H9 (cell line): Measurements from ENCODE around the gene USH2A. TPM values are rescaled to one million over a fixed set of nuclear protein-coding genes. Genes with fewer than 3 reads are reported as not detected.

Experiments used
- DNase-seq: peaks from one replicate; pipeline ENCODE4 v3.0.0-alpha.2; 2017
- H2AFZ ChIP-seq: one replicate; pipeline ENCODE4 v1.6.1; 2013; ENCODE audit warnings: mild to moderate bottlenecking, low read length, control low read depth, moderate library complexity
- H2AK5ac ChIP-seq: 2 replicates; pipeline ENCODE4 v1.6.1; 2013; ENCODE audit warnings: low read length, control low read depth, mixed read lengths; ENCODE audit not compliant: insufficient read length
- H2BK120ac ChIP-seq: one replicate; pipeline ENCODE4 v1.6.1; 2013; ENCODE audit warnings: low read depth, mild to moderate bottlenecking, low read length, control low read depth, inconsistent platforms; ENCODE audit not compliant: poor library complexity, severe bottlenecking
- H2BK12ac ChIP-seq: 2 replicates; pipeline ENCODE4 v1.6.1; 2013; ENCODE audit warnings: low read length, control low read depth, mixed read lengths, low read depth; ENCODE audit not compliant: insufficient read length
- H2BK15ac ChIP-seq: 2 replicates; pipeline ENCODE4 v1.6.1; 2013; ENCODE audit warnings: low read depth, low read length, control low read depth
- H2BK20ac ChIP-seq: one replicate; pipeline ENCODE4 v1.6.1; 2013; ENCODE audit warnings: low read depth, mild to moderate bottlenecking, low read length, control low read depth, inconsistent platforms; ENCODE audit not compliant: poor library complexity, severe bottlenecking
- H2BK5ac ChIP-seq: 2 replicates; pipeline ENCODE4 v1.6.1; 2013; ENCODE audit warnings: low read length, control low read depth, mixed read lengths; ENCODE audit not compliant: insufficient read length
- H3K14ac ChIP-seq: 2 replicates; pipeline ENCODE4 v1.6.1; 2013; ENCODE audit warnings: low read length, control low read depth; ENCODE audit not compliant: insufficient read depth
- H3K18ac ChIP-seq: 2 replicates; pipeline ENCODE4 v1.6.1; 2013; ENCODE audit warnings: low read depth, mild to moderate bottlenecking, mixed read lengths, low read length, control low read depth; ENCODE audit not compliant: insufficient read length
- H3K23ac ChIP-seq: 2 replicates; pipeline ENCODE4 v1.6.1; 2013; ENCODE audit warnings: low read length, control low read depth, mixed read lengths, low read depth; ENCODE audit not compliant: insufficient read length
- H3K23me2 ChIP-seq: 2 replicates; pipeline ENCODE4 v1.6.1; 2013; ENCODE audit warnings: low read depth, mild to moderate bottlenecking, mixed read lengths, low read length, control low read depth; ENCODE audit not compliant: insufficient read length, poor library complexity, severe bottlenecking
- H3K27ac ChIP-seq: 2 replicates; pipeline ENCODE4 v1.5.1; 2013; ENCODE audit warnings: low read length, control low read depth, mixed read lengths, low read depth; ENCODE audit not compliant: insufficient read length
- H3K27me3 ChIP-seq: 2 replicates; pipeline ENCODE4 v1.6.1; 2013; ENCODE audit warnings: low read length, control low read depth, inconsistent platforms; ENCODE audit not compliant: insufficient read depth
- H3K4ac ChIP-seq: 2 replicates; pipeline ENCODE4 v1.6.1; 2013; ENCODE audit warnings: low read depth, mild to moderate bottlenecking, control low read depth, inconsistent platforms, low read length, moderate library complexity
- H3K4me1 ChIP-seq: 2 replicates; pipeline ENCODE4 v1.6.1; 2013; ENCODE audit warnings: low read length, control low read depth, inconsistent platforms; ENCODE audit not compliant: insufficient read depth
- H3K4me2 ChIP-seq: 2 replicates; pipeline ENCODE4 v1.6.1; 2013; ENCODE audit warnings: low read length, control low read depth, mixed read lengths; ENCODE audit not compliant: insufficient read length, insufficient read depth
- H3K56ac ChIP-seq: 2 replicates; pipeline ENCODE4 v1.6.1; 2013; ENCODE audit warnings: low read depth, mild to moderate bottlenecking, mixed read lengths, low read length, control low read depth; ENCODE audit not compliant: insufficient read length
- H3K79me1 ChIP-seq: 2 replicates; pipeline ENCODE4 v1.6.1; 2013; ENCODE audit warnings: low read depth, mild to moderate bottlenecking, moderate library complexity, low read length, control low read depth, inconsistent platforms; ENCODE audit not compliant: insufficient read depth, poor library complexity, severe bottlenecking
- H3K79me2 ChIP-seq: 2 replicates; pipeline ENCODE4 v1.6.1; 2013; ENCODE audit warnings: low read length, control low read depth, inconsistent platforms; ENCODE audit not compliant: insufficient read depth
- H3K9ac ChIP-seq: 2 replicates; pipeline ENCODE4 v1.6.1; 2013; ENCODE audit warnings: low read length, control low read depth, mixed read lengths; ENCODE audit not compliant: insufficient read length; ENCODE audit errors: extremely low read depth
- H3K9me3 ChIP-seq: one replicate; pipeline ENCODE4 v1.6.1; 2013; ENCODE audit warnings: low read depth, low read length, inconsistent platforms; ENCODE audit not compliant: control insufficient read depth
- H3T11ph ChIP-seq: one replicate; pipeline ENCODE4 v1.6.1; 2013; ENCODE audit warnings: mild to moderate bottlenecking, low read length, control low read depth, inconsistent platforms
- H4K20me1 ChIP-seq: one replicate; pipeline ENCODE4 v1.6.1; 2013; ENCODE audit not compliant: control insufficient read depth, insufficient read length, insufficient read depth
- H4K5ac ChIP-seq: 2 replicates; pipeline ENCODE4 v1.6.1; 2013; ENCODE audit warnings: low read depth, mild to moderate bottlenecking, mixed read lengths, low read length, control low read depth; ENCODE audit not compliant: insufficient read length
- H4K8ac ChIP-seq: replicated peaks from 2 replicates; pipeline ENCODE4 v1.6.1; 2013; ENCODE audit warnings: low read length, control low read depth, mixed read lengths, low read depth; ENCODE audit not compliant: insufficient read length
- H4K91ac ChIP-seq: 2 replicates; pipeline ENCODE4 v1.6.1; 2013; ENCODE audit warnings: low read depth, mild to moderate bottlenecking, moderate library complexity, mixed read lengths, low read length, control low read depth; ENCODE audit not compliant: insufficient read length
- H3K27ac Mint-ChIP-seq, 3 experiments: 2 replicates in 2 of 3; 3 replicates in 1 of 3; pipeline ENCODE4 v1.8.0; 2020 to 2021; ENCODE audit warnings: mixed read lengths in 3 of 3, mild to moderate bottlenecking in 1 of 3, moderate library complexity in 1 of 3
- H3K27me3 Mint-ChIP-seq: 2 replicates; pipeline ENCODE4 v1.8.0; 2021; ENCODE audit warnings: low read depth, mild to moderate bottlenecking, moderate library complexity, mixed read lengths
- H3K36me3 Mint-ChIP-seq, 3 experiments: 2 replicates in 2 of 3; 3 replicates in 1 of 3; pipeline ENCODE4 v1.8.0; 2020 to 2021; ENCODE audit warnings: low read depth in 3 of 3, mixed read lengths in 3 of 3; ENCODE audit not compliant: insufficient read depth in 1 of 3
- H3K4me1 Mint-ChIP-seq, 2 experiments: 2 replicates each; pipeline ENCODE4 v1.8.0; 2020; ENCODE audit warnings: mixed read lengths in 2 of 2
- H3K4me3 Mint-ChIP-seq, 2 experiments: 2 replicates in 1 of 2; 3 replicates in 1 of 2; pipeline ENCODE4 v1.8.0; 2020 to 2021; ENCODE audit warnings: mild to moderate bottlenecking in 2 of 2, mixed read lengths in 2 of 2, moderate library complexity in 1 of 2
- H3K9me3 Mint-ChIP-seq, 2 experiments: 2 replicates in 1 of 2; 3 replicates in 1 of 2; pipeline ENCODE4 v1.8.0; 2020; ENCODE audit warnings: mild to moderate bottlenecking in 2 of 2, mixed read lengths in 2 of 2, moderate library complexity in 1 of 2
- CTCF ChIP-seq: fragments of 200-600 bp; sonication (generic); conservative IDR thresholded peaks from 3 replicates; pipeline ENCODE4 v1.8.0; 2021; ENCODE audit warnings: antibody characterized with exemption, mild to moderate bottlenecking
- WGBS: extraction: QIAGEN DNeasy Blood & Tissue Kit; methylation state at CpG from one replicate; pipeline ENCODE4 v1.1.7; 2013; ENCODE audit warnings: missing lambda C conversion rate, low lambda C conversion rate, mixed read lengths; ENCODE audit not compliant: insufficient read length; ENCODE audit errors: extremely low coverage; 5-methylcytosine and 5-hydroxymethylcytosine counted together
- total RNA-seq: library from RNA; stranded (reverse); gene quantifications from 2 replicates; pipeline ENCODE4 v1.2.1, GENCODE V29; 2021

The USH2A gene
- total RNA-seq, 1 experiment from 2014 or later = 0.11 TPM

- no peak overlapping the region for H2AFZ ChIP-seq
- no peak overlapping the region for H2AK5ac ChIP-seq
- Mint-ChIP-seq H3K9me3 (no peaks in the 10 kb centered on the region), H3K4me3 (no peak overlapping the region), H3K4me1 (no peaks in the 10 kb centered on the region), H3K27me3 (no peaks in the 10 kb centered on the region), H3K36me3 (no peaks in the 10 kb centered on the region), H3K27ac (no peak overlapping the region)
- H2BK15ac ChIP-seq = no peak overlapping the region
- no peak overlapping the region for H2BK120ac ChIP-seq
- H3K9ac ChIP-seq = no peak overlapping the region
- H3K27me3 ChIP-seq = no peaks in the 10 kb centered on the region
- H3K23me2 ChIP-seq = no peaks in the 10 kb centered on the region
- no CpG with 5 or more reads among the region's 8 CpGs for WGBS
- H4K20me1 ChIP-seq = no peaks in the 10 kb centered on the region
- no peak overlapping the region for H3K4me2 ChIP-seq
- H3K4ac ChIP-seq = no peak overlapping the region
- H3K18ac ChIP-seq = no peak overlapping the region
- H2BK12ac ChIP-seq = no peak overlapping the region
- H3T11ph ChIP-seq = no peak overlapping the region
- no peak overlapping the region for H2BK5ac ChIP-seq
- no peak overlapping the region for H4K91ac ChIP-seq
- H3K23ac ChIP-seq = no peak overlapping the region
- H3K4me1 ChIP-seq = no peaks in the 10 kb centered on the region
- no peak overlapping the region for H4K5ac ChIP-seq
- no peak overlapping the region for H3K14ac ChIP-seq
- no peak overlapping the region for H3K56ac ChIP-seq
- no peak for DNase-seq
- no peaks in the 10 kb centered on the region for H3K79me2 ChIP-seq
- no peaks in the 10 kb centered on the region for H3K9me3 ChIP-seq
- no peak overlapping the region for H3K27ac ChIP-seq
- no peaks in the 10 kb centered on the region for H3K79me1 ChIP-seq
- H4K8ac ChIP-seq = no peak overlapping the region
- TF ChIP-seq CTCF = no peak
- H2BK20ac ChIP-seq = no peak overlapping the region
These were observed 630.8 kb downstream of the USH2A start for GRCh38 chr1:215792446-215792845.
